HEK293T (cell line): Measurements from ENCODE around the gene MYO7B.

Experiments used
- NFRKB ChIP-seq: fragments of 450-650 bp; IDR thresholded peaks from 2 replicates; pipeline ENCODE4 v1.6.1; 2016; ENCODE audit warnings: mild to moderate bottlenecking, moderate library complexity
- SUZ12 ChIP-seq: fragments of 450-650 bp; IDR thresholded peaks from 2 replicates; pipeline ENCODE4 v1.6.1; 2016; ENCODE audit warnings: mild to moderate bottlenecking

- TF ChIP-seq NFRKB (no peak), SUZ12 (no peak)
Measured at GRCh38 chr2:127674241-127675209, 139.0 kb downstream of the MYO7B start.
